GM03348 (cell line): ENCODE data around the gene UNC45A.

Experiments
- DNase-seq: peaks from one replicate; pipeline ENCODE4 v3.0.0; 2012; ENCODE audit warnings: low spot score

UNC45A gene

DNA sequence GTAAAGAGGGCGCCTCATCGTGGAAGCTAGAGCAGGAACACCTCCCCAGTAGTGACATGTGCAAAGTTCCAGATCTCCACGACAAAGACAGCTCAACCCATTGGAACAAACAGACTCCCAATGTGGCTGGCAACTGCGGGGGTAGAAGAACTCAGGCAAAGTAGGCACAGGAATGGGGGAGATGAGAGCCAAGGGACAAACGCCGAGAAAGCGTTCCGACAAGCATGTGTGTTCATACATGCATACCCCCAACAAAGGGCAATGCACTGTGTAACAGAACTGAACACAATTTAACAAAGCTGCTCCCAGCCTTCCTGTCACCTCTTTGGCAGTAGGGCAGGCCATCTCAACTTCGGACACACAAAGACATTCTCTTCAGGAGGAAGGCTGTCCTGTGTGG lies 31.2 kb downstream of the UNC45A start:
- DNase-seq = no peak

DNA sequence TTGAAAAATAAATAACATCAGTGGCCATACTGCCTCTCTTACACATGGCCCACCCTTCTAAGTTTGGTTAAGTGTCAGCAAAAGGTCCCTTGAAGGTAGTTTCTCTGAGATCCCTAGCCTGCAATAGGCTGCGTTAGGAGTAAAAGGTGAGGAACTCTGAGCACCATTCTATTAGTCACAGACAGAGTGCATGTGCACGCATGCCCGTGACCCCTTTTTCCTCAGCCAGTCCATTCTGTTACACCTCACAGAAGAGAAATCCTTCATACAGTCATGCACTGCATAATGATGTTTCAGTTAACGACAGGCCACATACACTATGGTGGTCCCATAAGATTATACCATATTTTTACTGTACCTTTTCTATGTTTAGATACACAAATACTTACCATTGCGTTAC lies 32.1 kb downstream of the UNC45A start:
- no peak for DNase-seq

DNA sequence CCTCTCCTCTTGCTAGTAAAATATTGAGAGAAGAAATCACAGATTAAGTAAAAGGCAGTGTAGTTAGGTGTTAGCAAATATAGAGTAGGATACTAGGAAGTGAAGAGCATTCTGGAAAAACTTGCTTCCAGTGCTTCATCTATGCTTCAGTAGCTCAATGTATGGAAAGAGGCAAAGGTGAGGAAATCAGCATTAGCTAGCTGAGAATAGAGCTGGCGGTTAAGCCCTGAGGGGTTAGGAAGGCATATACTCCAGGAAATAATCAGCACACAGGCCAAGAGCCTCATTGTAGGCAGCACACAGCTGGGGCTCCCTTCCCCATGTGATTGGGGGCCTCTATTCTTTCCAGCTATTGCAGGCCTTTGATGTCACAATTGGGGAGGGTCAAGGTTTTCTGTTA lies 33.3 kb downstream of the UNC45A start:
- no peak for DNase-seq

DNA sequence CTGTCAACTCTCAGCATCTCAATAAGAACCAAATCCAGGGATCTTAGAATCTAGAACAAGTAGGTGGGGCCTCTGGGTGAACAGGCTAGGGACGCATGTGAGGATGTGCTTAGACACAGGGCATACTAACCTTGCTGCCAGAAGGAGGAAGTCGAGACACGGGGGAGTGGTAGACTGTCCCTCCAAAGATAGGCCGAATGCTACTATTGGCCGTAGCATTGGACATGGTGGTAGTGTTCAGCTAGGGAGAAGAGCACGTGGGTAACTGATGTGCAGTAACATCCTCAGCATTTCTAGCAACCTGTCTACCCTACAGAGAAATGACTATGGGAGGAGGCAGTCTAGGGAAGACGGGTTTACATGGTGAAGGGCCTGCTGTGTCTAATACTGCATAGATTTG lies 35.2 kb downstream of the UNC45A start:
- DNase-seq = no peak

DNA sequence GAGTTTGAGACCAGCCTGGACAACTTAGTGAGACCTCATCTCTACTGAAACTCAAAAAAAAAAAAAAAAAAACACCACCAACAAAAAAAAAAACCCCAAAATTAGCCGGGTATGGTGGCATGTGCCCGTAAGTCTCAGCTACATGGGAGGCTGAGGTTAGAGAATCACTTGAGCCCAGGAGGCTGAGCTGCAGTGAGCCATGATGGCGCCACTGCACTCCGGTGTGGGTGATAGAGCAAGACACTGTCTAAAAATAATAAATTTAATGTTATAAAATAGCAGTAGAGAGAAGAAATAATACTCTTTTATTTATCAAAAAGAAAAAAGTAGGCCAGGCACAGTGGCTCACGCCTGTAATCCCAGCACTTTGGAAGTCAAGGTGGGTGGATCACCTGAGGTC lies 37.0 kb downstream of the UNC45A start:
- no peak for DNase-seq

DNA sequence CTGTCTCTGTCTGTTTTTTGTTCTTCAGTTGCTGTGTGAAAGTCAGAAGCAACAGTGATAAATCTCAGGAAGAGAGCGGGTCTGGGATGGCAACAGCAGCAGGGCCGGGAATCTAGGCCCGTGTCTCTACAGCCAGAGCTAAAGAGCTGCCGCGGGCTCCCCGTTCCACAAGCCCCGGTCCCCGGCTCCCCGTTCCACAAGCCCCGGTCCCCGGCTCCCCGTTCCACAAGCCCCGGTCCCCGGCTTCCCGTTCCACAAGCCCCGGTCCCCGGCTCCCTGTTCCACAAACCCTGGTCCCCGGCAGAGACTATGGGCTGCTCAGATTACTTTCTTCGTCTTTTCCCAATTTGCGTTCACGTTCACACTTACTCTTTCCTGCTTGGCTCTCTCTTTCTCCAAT lies 39.1 kb downstream of the UNC45A start:
- no peak for DNase-seq

DNA sequence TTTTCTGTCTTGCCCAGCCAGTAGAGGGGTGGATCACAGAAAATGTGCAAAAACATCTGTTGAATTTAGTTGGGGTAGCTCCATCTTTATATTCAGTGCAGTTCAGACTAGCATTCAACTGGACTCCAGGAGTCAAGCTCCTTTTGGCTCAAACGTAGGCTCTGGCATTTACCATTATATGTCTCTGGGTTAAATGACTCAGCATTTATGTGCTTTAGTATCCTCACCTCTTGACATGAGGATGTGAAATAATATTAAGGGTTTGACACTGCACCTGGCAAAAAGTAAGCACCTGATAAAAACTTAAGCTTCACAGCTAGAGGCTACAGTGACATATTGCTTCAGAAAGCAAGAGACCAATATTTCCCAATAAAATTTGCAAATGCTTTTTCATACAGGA lies 44.5 kb downstream of the UNC45A start:
- no peak for DNase-seq

DNA sequence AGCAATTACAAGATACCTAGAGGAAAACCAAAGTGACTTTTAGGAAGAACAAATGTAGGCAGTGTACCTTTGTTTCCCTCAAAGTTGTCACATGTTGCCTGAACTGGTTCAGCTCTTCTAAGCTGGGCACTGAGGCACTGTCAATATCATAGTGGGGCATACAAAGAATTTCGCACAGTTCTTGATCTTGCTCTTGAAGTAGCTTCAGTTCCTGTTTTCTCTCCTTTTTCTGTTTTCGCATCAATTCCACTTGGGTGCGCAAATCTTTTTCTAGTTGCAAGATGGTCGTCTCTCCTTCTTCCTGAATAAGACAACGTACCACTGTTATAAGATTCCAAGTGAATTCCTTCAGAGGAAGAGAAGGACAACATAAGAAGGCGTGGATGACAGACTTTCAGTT lies 46.6 kb downstream of the UNC45A start:
- DNase-seq = no peak

DNA sequence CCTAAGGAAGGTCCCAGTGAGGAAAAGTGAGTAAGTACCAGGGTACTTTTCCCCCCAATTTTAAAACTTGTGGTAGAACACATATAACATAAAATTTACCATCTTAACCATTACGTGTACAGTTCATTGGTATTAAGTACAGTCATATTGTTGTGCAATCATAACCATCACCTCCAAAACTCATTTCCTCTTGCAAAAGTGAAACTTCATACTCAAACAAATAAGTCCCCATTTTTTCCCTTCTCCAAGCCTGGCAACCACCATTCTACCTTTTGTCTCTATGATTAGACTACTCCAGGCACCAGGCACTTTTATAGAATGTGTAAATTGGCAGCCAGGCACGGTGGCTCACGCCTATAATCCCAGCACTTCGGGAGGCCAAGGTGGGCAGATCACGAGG lies 47.0 kb downstream of the UNC45A start:
- no peak for DNase-seq

DNA sequence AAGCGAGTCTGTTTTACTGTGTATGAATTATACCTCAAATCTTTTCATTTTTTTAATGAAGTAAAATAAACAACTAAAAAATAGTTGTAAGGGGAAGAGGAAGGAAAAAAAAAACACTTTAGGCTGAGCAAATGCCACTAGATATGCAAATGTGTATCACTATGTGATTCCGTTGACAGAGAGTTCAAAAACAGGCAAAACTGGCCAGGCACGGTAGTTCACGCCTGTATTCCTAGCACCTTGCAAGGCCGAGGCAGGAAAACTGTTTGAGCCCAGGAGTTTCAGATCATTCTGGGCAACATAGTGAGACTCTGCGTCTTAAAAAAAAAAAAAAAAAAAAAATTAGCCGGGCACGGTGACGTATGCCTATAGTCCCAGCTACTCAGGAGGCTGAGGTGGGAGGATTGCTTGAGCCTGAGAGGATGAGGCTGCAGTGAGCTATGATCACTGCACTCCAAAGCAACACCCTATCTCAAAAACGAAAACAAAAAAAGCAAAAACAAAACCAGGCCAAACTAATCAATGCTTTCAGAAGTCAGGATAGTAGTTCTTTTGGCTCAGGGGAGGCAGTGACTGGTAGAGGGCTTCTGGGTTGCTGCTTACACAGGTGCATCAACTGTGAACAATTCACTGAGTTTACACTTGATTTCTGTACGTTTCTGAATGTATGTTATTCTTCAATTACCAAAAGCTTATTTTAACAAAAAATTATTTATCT lies 51.9 kb downstream of the UNC45A start:
- DNase-seq = no peak

DNA sequence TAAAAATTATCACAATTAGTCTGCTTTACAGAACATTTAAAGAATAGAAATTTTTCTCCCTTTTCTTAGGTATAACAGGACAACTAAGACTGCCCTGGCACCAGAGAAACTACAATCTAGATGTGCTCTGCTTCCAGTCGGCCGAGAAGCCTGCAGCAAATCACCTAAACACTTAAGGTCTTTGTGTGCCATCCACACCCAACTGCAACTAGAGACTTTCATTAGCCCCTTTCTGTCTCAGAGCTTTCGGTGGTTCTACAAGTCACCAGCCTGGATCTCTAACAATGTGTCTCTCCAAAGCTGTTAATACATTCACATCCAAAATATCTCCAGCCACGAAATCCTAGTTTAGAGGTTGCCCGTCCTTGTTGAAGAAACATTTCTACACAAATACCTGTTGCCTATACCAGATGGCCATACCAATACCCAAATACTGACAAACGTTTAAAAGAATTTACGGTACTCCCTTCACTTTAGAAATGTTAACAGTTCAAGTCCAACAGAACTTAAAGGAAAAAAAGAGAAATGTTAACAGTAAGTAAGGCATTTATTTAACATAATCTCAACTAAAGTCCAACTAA lies 52.6 kb downstream of the UNC45A start:
- DNase-seq = no peak

DNA sequence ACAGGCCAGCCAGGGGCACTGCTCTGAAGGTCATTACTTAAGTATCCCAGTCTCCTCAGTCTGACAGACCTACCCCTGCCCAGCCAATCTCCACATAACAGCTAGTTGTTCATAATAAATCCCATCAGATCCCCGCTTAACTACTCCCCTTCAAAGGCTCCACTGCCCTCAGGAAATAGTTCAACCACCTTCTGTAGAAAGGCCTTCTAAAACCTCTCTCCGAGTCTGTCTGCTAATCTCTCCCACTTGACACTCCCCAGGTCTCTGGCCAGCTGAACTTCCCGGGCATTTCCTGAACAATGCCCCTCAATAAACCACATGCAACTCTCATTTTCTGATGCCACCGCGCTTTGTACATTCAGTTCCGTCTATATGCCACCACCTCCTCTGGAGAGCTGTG lies 53.2 kb downstream of the UNC45A start:
- no peak for DNase-seq

DNA sequence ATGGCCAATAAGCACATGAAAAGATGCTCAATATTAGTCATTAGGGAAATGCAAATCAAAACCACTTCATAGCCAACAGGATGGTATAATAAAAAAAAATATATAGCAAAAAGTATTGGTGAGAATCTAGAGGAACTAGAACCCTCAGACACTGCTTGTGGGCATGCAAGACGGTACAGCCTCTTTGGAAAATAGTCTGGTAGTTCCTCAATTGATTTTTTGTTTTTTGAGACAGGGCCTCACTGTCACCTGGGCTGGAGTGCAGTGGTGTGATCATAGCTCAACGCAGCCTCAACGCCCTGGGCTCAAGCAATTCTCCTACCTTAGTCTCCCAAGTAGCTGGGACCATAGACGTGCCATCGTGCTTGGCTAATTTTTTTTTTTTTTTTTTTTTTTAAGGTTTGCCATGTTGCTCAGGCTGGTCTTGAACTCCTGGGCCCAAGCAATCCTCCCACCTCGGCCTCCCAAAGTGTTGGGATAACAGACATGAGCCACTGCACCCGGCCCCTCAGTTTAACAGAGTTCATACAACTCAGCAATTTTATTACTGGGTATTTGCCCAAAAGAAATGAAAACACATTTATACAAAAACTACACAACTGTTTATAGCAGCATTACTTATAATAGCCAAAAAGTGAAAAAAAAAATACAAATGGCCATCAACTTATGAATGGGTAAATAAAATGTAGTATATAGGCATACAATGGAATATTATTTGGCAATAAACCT lies 54.1 kb downstream of the UNC45A start:
- DNase-seq = no peak

DNA sequence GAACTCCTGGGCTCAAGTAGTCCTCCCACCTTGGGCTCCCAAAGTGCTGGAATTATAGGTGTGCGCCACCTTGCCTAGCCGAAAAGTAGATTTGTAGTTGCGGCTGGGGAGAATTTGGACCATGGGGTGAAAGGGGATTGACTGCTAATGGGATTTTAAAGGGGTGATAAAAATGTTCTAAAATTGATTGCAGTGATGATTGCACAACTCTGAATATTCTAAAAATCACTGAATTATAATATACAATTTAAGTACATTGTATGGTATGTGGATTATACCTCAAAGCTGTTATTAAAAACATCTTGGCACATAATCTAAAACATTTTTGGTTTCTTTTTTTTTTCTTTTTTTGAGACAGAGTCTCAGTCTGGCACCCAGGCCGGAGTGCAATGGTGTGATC lies 55.4 kb downstream of the UNC45A start:
- no peak for DNase-seq

DNA sequence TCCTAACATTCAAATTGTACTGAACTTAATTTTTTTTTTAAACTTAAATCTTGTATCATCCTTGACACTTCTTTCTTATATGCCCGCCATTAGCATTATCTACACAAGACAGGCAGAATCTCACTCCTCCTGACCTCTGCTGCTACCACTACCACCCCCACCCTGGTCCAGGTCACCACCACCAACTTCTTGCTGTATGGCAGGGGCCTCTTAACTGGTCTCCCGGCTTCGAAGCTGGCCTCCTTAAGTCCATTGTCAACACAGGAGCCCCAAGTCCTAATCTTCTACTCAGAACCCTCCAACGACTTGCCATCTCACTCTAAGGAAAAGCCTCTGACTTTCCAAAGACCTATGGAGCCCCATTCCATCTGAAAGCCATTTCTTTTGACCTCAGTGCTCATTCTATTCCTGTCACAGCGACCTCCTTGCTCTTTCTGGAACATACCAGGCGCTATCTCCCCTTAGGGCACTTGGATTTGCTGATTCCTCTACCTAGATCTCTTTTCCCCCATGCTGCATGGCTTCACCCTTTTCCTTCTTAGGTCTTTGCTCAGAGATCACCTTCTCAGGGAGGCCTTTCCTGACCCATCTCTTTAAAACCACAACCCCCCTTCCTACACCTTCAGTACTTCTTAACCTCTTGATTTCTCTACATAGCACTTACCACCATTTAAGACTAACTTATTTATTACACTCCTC lies 56.7 kb downstream of the UNC45A start:
- no peak for DNase-seq

DNA sequence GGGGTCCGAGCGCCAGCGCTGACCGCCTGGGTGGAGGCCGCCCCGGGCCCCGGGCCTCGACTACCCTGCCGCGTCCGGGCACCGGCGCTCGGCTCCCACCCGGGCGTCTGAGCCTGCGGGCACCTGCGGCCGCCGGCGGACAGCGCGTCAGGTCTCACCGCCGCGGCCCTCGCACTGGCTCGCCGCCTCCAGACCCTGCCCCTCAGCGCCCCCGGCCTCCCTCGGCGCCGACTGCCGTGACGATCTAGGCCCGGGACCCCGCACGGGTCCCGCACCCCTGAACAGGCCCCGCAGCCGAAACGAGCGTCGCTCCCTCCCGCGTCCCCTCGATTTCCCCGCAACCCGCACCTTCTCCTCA lies 59.0 kb downstream of the UNC45A start:
- DNase-seq = peak; percentile 44

DNA sequence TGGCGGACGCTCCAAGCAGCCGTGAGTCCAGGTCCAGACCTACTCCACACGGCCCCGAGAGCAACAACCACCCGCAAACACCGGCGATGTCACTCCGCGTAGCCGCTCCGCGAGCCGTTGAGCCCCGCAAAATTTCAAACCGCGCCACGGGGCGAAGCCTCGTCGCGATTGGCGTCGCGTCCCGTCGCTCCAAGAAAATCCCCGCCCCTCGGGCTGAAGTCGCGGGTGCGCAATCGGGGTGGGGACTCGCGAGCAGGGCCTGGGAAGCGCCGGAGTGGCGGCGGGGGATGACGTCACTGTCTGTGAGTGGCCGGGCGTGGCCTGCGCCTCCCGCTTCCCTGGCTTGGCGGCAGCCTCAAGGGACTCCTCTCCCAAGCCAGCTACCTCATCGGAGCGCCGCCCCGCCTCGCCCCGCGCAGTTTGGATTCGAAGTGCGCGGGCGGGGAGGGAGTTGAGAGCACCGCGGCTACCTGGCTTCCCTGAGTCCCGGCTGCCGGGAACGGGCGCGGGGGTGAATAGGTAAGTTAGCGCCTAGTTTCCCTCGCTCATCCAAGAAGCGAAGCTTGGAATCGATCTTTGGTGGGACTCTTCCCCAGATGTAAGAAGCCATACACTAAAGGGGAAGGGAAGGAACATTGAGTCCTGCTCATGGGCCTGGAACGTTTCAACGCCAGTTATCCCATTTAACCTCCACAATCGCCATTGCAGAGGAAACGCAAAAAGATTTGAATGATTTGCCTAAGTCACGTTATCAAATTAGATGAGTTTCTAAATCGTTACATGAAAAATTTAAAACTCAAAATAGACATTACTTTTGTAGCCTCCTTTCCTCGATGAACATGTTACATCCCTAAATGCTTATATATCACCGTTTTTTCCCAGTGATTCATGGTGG lies 59.6 kb downstream of the UNC45A start, which contains the start of gene PRC1:
TSS of gene PRC1 (minus strand) at position 119 of the 895 bp plus-strand sequence. CDS start at position 1, 118 bp downstream.
- peak; percentile 100 for DNase-seq

DNA sequence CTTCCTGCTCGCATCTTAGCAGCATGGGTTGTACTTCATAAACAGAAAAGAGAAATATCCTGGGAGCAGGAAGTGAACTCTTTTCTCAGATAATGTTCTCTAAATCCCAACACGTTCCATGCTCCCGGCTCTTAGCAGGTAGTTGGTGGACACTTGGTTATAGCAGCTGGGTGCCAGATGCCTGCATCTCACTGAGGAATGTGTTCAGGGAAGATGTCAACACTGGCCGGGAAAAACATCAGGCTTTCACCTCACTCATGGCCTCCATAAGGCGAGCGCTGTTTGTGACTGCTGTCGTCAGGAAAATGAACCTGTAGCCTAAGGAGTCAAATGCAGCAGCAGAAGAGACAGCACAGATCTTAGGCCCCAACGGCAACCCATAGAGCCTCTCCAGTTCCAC lies 63.7 kb downstream of the UNC45A start:
- DNase-seq = no peak

DNA sequence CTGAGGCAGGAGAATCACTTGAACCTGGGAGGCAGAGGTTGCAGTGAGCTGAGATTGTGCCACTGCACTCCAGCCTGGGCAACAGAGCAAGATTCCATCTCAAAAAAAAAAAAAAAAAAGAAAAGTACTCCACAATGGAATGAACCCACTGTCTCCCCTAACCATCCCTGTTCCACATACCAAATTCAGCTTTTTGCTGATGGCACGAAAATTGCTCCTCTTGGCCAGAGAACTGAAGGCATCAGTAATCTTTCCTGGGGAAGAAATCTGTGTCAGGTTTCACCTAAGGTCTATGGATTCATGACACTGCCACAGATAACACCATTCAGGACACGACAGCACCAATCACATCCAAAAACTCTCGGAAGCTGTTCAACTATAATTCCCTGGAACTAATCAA lies 66.1 kb downstream of the UNC45A start:
- no peak for DNase-seq
